ENCODE measurements around the gene JAML.

- TF ChIP-seq CTCF (optimal IDR thresholded peaks at IDR 0.05 in 1 of 3, IDR thresholded peaks at IDR 0.05 in 1 of 3, conservative IDR thresholded peaks at IDR 0.05 in 1 of 3; ENCODE audit: extremely low read depth in 1 of 3, insufficient read depth in 2 of 3, low read length in 3 of 3) (no peak), EZH2 (IDR thresholded peaks at IDR 0.05; ENCODE audit: low read length) (no peak)
Observed at GRCh38 chr11:118148240-118148639, 76.6 kb downstream of the JAML start.
